ENCODE data around the gene SPATC1L.
"Not testable (repeated sequence)": the region's sequence is repeated elsewhere in the genome, so short reads cannot be mapped to it uniquely, and the experiment has no call there.

The SPATC1L gene

GRCh38 chr21:46147429-46147828, 36.8 kb downstream of the SPATC1L start:
- peak; percentile 8 for DNase-seq

GRCh38 chr21:46146856-46147255, 37.4 kb downstream of the SPATC1L start:
- DNase-seq, result no peak

GRCh38 chr21:46145840-46146691, 38.2 kb downstream of the SPATC1L start:
- DNase-seq, result no peak

GRCh38 chr21:46145159-46145839, 39.0 kb downstream of the SPATC1L start:
- no peak for DNase-seq

- DNase-seq, result no peak
Measured at GRCh38 chr21:46144464-46145070, 39.7 kb downstream of the SPATC1L start.

GRCh38 chr21:46142582-46143473, 41.4 kb downstream of the SPATC1L start:
- DNase-seq, result no peak

- DNase-seq, result no peak
Measured at GRCh38 chr21:46141767-46142581, 42.3 kb downstream of the SPATC1L start.

- DNase-seq, result not testable (repeated sequence)
Measured at GRCh38 chr21:46140352-46141003, 43.8 kb downstream of the SPATC1L start.

GRCh38 chr21:46139686-46140085, 44.6 kb downstream of the SPATC1L start:
- no peak for DNase-seq

GRCh38 chr21:46138383-46138970, 45.8 kb downstream of the SPATC1L start:
- DNase-seq, result no peak

- no peak for DNase-seq
Measured at GRCh38 chr21:46137908-46138307, 46.4 kb downstream of the SPATC1L start.

- no peak for DNase-seq
Measured at GRCh38 chr21:46136739-46137349, 47.4 kb downstream of the SPATC1L start.

GRCh38 chr21:46135782-46136395, 48.4 kb downstream of the SPATC1L start:
- no peak for DNase-seq

- no peak for DNase-seq
Measured at GRCh38 chr21:46131838-46132651, 52.2 kb downstream of the SPATC1L start.

- DNase-seq, result no peak
Measured at GRCh38 chr21:46131588-46131837, 52.7 kb downstream of the SPATC1L start.

GRCh38 chr21:46130831-46131587, 53.2 kb downstream of the SPATC1L start:
- DNase-seq, result no peak

GRCh38 chr21:46129846-46130651, 54.2 kb downstream of the SPATC1L start:
- DNase-seq, result no peak
